Measurements from ENCODE around the gene ZNF771. TPM values are rescaled to one million over a fixed set of nuclear protein-coding genes. Genes with fewer than 3 reads are reported as not detected.

Gene ZNF771
- total RNA-seq, 2 donors from 2014 or later: 5.8 to 6.3 TPM

DNA sequence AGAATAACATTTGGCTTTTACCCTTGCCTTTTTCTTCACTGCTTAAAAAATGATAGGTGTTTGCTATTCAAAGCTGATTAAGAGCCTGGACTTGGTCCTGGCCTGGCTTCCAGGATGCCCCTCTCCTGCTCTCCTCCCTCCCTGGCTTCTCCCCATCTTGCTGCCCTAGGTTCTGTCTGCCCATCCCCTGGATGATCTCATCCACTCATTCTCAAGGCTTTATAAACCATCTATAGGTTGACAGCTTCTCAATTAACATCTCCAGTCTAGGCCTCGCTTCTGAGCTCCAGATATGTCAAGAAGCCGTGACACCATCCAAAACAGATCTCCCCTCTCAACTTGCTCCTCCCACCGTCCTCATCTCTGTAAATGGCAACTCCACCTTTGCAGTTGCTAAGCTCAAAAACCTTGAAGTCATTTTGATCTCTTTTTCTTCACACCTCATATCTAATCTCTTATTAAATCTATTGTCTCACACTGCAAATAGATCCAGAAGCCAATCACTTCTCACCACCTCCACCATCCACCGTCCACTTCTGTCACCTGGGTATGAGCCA is 8.7 kb downstream of the ZNF771 start:
- Mint-ChIP-seq H3K4me1 (ENCODE audit: low read depth) (peaks cover 41% of the 10 kb centered on the region), H3K27ac (no peak overlapping the region)

DNA sequence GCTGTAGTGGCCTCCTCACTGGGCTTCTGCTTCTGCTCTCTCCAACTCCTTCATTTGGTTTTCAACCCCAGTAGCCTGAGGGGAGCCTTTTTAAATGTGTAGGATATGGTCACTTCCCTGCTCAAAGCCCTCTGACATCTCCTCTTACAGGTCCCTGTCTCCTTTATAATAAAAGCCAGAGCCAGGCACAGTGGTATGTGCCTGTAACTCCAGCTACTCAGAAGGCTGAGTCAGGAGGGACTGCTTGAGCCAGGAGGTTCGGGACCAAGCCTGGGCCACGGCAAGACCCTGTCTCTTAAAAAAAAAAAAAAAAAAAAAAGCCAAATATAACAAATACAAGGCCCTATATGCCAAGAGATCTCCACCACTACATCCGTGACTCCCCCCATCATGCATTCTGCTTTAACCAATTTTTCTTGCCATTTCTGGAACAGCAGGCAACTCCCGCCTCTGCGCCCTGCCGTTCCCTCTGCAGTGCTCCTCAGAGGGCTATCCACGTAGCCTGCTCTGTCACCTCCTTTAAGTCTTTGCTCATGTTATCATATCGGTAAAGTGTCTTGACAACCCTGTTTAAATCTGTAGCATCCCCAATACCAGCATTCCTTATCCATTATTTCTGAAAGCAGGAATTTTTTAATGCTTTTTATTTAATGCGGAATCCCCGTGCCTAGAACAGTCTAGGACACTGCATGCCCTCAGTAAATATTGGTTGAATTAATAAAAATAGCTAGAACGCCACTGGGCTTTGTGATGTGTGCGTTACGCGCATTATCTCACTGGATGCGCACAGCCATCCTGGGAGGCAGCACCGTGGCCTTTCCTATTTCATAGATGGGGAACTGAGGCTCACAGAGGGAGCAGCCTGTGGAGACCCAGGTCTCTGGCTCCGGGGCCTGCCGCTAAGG is 9.5 kb downstream of the ZNF771 start:
- peak overlapping the region; percentile 3 for H3K27ac Mint-ChIP-seq
- H3K4me1 Mint-ChIP-seq (ENCODE audit: low read depth): peaks cover 40% of the 10 kb centered on the region
- no peaks in the 10 kb centered on the region for H3K9me3 Mint-ChIP-seq
- no peak for ATAC-seq (replicated peaks in 1 of 2)
- DNase-seq: no peak
- peaks cover 3 to 17% of the 10 kb centered on the region in 2 donors for H3K36me3 Mint-ChIP-seq (ENCODE audit: insufficient read depth in 2 of 2)
- peak overlapping the region; percentile 27 to 68 for H3K4me3 Mint-ChIP-seq
- no peaks in the 10 kb centered on the region for H3K27me3 Mint-ChIP-seq (ENCODE audit: low read depth)

More for the DNA sequence above, 8.7 kb downstream of the ZNF771 start:
- Mint-ChIP-seq H3K4me3 (peak overlapping the region; percentile 5 to 10), H3K36me3 (ENCODE audit: insufficient read depth in 2 of 2) (peaks cover 3 to 16% of the 10 kb centered on the region in 2 donors), H3K27me3 (ENCODE audit: low read depth) (no peaks in the 10 kb centered on the region), H3K9me3 (no peaks in the 10 kb centered on the region)
- DNase-seq (no peak), ATAC-seq (replicated peaks in 1 of 2) (no peak)

DNA sequence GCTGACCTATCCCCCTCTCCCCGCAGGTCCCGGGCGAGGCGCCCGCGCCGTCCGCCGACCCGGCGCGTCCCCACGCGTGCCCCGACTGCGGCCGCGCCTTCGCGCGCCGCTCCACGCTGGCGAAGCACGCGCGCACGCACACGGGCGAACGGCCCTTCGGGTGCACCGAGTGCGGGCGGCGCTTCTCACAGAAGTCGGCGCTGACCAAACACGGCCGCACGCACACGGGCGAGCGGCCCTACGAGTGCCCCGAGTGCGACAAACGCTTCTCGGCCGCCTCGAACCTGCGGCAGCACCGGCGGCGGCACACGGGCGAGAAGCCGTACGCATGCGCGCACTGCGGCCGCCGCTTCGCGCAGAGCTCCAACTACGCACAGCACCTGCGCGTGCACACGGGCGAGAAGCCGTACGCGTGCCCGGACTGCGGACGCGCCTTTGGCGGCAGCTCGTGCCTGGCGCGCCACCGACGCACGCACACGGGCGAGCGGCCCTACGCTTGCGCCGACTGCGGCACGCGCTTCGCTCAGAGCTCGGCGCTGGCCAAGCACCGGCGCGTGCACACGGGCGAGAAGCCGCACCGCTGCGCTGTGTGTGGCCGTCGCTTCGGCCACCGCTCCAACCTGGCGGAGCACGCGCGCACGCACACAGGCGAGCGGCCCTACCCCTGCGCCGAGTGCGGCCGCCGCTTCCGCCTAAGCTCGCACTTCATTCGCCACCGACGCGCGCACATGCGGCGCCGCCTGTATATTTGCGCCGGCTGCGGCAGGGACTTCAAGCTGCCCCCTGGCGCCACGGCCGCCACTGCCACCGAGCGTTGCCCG is 10.3 kb downstream of the ZNF771 start:
- Mint-ChIP-seq H3K4me1 (ENCODE audit: low read depth) (peaks cover 34% of the 10 kb centered on the region), H3K27me3 (ENCODE audit: low read depth) (no peaks in the 10 kb centered on the region), H3K36me3 (ENCODE audit: insufficient read depth in 2 of 2) (peaks cover 4 to 19% of the 10 kb centered on the region in 2 donors), H3K4me3 (peak overlapping the region; percentile 64 to 66), H3K27ac (no peak overlapping the region), H3K9me3 (no peaks in the 10 kb centered on the region)
- peak; percentile 90 to 95 for ATAC-seq (replicated peaks in 1 of 2)
- peak; percentile 90 to 91 for DNase-seq

DNA sequence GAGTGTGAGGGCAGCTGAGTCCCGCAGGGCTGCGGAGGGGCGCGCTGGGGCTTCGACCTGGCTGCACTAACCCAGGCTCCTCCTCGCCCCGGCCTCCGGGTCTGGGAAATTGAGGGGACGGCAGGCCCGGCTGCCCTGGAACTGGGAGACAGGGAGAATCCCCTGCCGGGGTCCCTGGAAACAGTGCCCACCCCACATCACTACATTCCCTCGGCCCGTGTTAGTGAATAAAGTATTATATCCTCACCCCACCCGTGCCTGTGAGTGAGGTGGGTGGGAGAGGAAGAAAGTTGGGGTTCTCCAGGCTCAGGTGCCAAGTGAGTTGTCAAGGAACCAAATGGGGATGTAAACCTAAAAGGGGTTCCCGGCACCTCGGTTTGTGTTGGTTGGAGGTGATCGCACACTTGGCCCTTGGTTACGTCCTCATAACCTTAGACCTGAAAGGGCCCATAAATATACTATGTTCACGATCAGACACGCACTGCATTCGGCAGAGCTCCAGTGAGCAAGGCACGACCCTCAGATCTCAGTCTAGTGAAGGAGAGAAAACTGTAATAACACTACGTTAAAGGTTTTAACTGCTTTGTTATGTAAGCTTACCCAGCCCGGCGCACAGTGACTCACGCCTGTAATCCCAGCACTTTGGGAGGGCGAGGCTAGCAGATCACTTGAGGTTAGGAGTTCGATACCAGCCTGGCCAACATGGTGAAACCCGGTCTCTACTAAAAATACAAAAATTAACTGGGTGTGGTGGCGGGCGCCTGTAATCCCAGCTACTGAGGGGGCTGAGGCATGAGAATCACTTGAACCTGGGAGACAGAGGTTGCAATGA is 11.2 kb downstream of the ZNF771 start:
- ATAC-seq (replicated peaks in 1 of 2): no peak
- no peak for DNase-seq

DNA sequence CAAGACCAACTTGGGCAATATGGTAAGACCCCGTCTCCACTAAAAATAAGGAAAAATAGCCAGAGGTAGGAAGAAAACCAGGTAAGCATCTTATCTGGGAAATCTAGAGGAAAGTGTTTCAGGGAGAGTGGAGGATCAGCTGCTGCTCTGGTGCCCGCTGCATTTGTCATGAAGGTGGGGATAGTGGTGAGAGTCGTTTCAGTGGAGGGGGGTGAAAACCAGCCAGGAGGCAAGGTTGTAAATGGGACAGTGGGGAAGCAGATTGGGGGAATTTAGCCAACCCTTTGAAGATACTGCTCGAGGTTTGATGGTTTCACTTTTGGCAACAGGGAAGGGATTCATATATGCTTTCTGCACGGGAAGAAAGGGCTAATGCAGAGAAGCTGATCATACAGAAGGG is 13.6 kb downstream of the ZNF771 start:
- Mint-ChIP-seq H3K36me3 (ENCODE audit: insufficient read depth in 2 of 2) (peaks cover 7 to 29% of the 10 kb centered on the region in 2 donors), H3K4me3 (no peak overlapping the region), H3K4me1 (ENCODE audit: low read depth) (peaks cover 29% of the 10 kb centered on the region), H3K27me3 (ENCODE audit: low read depth) (no peaks in the 10 kb centered on the region), H3K9me3 (no peaks in the 10 kb centered on the region), H3K27ac (no peak overlapping the region)
- DNase-seq: no peak
- ATAC-seq (replicated peaks in 1 of 2): no peak

More for the DNA sequence above, 11.2 kb downstream of the ZNF771 start:
- Mint-ChIP-seq H3K27me3 (ENCODE audit: low read depth) (no peaks in the 10 kb centered on the region), H3K27ac (no peak overlapping the region), H3K36me3 (ENCODE audit: insufficient read depth in 2 of 2) (peaks cover 4 to 21% of the 10 kb centered on the region in 2 donors), H3K9me3 (no peaks in the 10 kb centered on the region), H3K4me1 (ENCODE audit: low read depth) (peaks cover 32% of the 10 kb centered on the region), H3K4me3 (peak overlapping the region; percentile 64 to 66)

DNA sequence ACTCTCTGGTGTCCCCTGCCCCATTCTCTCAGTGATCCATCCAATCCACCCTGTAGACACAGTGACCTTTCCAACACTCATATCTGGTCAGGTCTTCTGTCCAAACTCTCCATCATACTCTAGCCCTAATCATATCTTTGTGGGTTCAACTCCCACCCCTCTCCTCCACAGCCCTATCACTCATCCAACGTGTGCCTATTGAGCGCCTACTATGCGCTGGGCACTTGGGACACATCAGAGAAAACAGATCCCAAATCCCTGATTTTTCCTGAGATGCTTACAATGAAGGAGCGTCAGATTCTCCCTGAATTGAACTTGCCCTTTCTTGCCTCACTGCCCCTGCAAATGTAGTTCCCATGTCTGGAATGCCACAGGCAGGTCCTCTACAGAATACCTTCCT is 20.6 kb downstream of the ZNF771 start:
- H3K9me3 Mint-ChIP-seq: no peaks in the 10 kb centered on the region
- H3K27ac Mint-ChIP-seq: peak overlapping the region; percentile 76
- no peak for ATAC-seq (replicated peaks in 1 of 2)
- H3K4me1 Mint-ChIP-seq (ENCODE audit: low read depth): peaks cover 10% of the 10 kb centered on the region
- no peak for DNase-seq
- H3K36me3 Mint-ChIP-seq (ENCODE audit: insufficient read depth in 2 of 2): peaks cover 10 to 26% of the 10 kb centered on the region in 2 donors
- no peak overlapping the region for H3K4me3 Mint-ChIP-seq
- H3K27me3 Mint-ChIP-seq (ENCODE audit: low read depth): no peaks in the 10 kb centered on the region

DNA sequence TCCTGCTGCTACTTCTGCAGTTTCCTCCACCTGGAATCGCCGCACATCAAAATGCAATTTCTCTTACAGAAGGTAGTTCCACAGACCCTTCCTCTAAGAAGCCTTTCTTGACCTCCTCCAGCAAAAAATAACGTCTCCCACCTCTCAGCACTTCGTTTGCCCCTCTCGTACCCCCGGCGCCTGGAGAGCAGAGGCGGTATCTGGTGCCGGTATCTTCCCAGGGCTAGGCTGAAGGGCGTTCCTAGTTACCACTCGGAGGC is 21.9 kb downstream of the ZNF771 start:
- no peak for DNase-seq
- Mint-ChIP-seq H3K4me1 (ENCODE audit: low read depth) (peaks cover 18% of the 10 kb centered on the region), H3K27me3 (ENCODE audit: low read depth) (no peaks in the 10 kb centered on the region), H3K4me3 (no peak overlapping the region), H3K27ac (no peak overlapping the region), H3K9me3 (no peaks in the 10 kb centered on the region), H3K36me3 (ENCODE audit: insufficient read depth in 2 of 2) (peaks cover 10 to 19% of the 10 kb centered on the region in 2 donors)
- ATAC-seq (replicated peaks in 1 of 2): peak in 1 of 2 donors; percentile 8

DNA sequence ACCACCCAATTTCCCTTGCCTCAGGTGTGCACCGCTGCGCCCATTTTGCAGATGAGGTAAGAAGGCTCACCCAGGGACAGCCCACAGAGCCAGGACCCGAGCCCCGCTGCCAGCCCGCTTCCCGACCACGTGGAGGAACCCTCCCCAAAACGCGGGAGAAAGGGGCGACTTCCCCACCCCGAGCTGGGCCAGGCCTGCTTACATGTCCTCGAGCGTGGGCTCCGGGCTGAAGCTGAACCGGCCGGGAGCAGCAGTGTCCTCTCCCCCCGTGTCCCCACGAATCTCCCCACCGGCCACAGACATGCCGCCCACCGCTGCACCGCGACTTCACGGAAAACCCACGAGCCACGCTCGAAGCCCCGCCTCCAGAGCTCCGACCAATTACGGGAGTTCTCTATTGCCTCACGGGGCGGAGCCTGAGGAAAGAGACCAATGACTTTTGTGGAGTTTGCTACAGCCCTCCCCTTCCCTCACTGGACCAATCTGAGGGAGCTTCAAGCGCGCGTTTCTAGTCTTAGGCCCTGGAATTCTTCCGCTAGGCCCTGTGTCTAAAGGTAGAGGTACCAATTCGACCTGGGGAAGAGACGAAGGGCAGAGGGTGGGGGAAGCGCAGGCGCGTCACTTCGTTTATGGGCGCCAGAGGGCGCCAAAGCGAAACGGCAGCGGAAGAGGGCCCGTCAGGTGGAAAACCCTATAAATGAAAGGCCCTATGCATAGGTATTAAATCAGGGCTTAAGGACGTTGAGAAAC is 22.4 kb downstream of the ZNF771 start, which contains the start of gene DCTPP1:
Gene DCTPP1, minus strand, starts transcription at position 353 of the 750 bp plus-strand sequence. Its CDS starts 50 bp downstream, at position 303.
- Mint-ChIP-seq H3K36me3 (ENCODE audit: insufficient read depth in 2 of 2) (peaks cover 10 to 17% of the 10 kb centered on the region in 2 donors), H3K4me3 (no peak within 1 kb of the TSS), H3K9me3 (no peaks in the 10 kb centered on the region), H3K4me1 (ENCODE audit: low read depth) (peaks cover 23% of the 10 kb centered on the region), H3K27me3 (ENCODE audit: low read depth) (no peaks in the 10 kb centered on the region), H3K27ac (peak within 1 kb of the TSS; percentile 10)
- DNase-seq (peak; percentile 95 to 98), ATAC-seq (replicated peaks in 1 of 2) (peak; percentile 95)

DNA sequence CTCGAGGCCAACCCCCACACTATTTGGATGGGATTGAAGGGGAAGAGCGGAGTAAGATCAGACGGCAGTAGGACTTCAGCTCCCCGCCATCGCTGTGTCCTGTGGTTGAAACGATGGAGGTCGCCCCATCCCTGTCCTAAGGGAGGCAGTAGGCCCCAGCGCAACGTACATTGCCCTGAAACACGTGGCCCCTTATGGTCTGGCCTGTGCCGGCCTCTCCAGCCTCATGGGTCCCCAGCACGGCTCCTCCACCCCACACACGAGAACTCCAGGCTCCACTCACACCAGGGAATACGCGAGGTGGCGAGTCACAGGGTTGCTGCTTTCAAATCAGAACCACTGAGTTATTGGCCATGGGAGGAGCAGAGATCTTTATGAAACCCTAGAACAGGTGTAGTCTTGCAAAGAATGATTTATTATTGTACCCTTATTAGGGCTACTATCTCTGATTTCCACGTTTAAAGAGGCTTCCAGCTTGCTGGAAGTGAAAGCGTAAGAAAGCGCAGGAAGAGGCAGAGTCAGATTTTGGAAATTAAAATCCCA is 23.1 kb downstream of the ZNF771 start:
- Mint-ChIP-seq H3K4me1 (ENCODE audit: low read depth) (peaks cover 27% of the 10 kb centered on the region), H3K27me3 (ENCODE audit: low read depth) (no peaks in the 10 kb centered on the region), H3K27ac (no peak overlapping the region), H3K9me3 (no peaks in the 10 kb centered on the region), H3K4me3 (no peak overlapping the region), H3K36me3 (ENCODE audit: insufficient read depth in 2 of 2) (peaks cover 10 to 16% of the 10 kb centered on the region in 2 donors)
- DNase-seq (no peak), ATAC-seq (replicated peaks in 1 of 2) (peak; percentile 20 to 25)

DNA sequence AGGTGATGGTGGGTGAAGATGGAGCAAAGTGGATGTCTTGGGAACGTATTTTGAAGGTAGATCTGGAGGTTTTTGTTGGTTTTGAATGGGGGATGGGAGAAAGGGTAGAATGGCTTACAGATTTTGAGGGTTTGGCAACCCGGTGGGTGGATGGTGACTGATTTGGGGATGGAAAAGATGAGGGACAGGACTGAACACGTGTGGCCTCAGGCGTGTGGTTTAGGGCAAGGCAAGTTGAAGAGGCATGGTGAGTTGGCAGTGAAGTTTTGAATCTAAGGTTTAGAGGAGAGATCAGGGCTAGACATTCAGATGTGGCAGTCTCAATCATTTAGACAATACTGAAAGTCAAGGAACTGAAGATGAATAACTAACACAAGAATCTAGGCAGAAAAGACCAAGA is 27.4 kb downstream of the ZNF771 start:
- Mint-ChIP-seq H3K4me3 (peak overlapping the region; percentile 38 to 54), H3K9me3 (no peaks in the 10 kb centered on the region), H3K4me1 (ENCODE audit: low read depth) (peaks cover 31% of the 10 kb centered on the region), H3K36me3 (ENCODE audit: insufficient read depth in 2 of 2) (no peaks in the 10 kb centered on the region), H3K27ac (peak overlapping the region; percentile 66), H3K27me3 (ENCODE audit: low read depth) (no peaks in the 10 kb centered on the region)
- ATAC-seq (replicated peaks in 1 of 2): peak; percentile 68 to 71
- peak; percentile 84 to 86 for DNase-seq

DNA sequence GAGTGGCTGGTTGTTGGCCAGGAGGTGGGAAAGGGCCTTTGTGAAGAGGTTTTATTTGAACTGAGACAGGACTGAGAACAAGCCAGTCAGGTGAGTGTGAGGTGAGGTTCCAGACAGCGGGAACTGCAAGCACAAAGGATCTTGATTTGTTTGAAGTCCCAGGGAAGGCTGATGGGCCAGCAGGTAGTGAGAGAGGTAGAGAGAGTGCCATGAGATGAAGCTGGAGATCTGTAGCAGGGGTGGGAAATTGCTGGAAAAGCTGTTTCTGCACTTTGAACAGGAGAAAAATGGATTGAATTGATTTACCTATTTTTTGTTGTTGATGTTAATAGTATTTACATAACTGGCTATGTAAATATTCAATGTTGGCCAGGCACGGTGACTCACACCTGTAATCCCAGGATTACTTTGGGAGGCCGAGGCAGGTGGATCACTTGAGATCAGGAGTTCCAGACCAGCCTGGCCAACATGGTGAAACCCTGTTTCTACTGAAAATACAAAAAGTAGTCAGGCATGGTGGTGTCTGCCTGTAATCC is 30.2 kb downstream of the ZNF771 start:
- Mint-ChIP-seq H3K9me3 (no peaks in the 10 kb centered on the region), H3K27me3 (ENCODE audit: low read depth) (no peaks in the 10 kb centered on the region), H3K4me1 (ENCODE audit: low read depth) (peaks cover 36% of the 10 kb centered on the region), H3K4me3 (no peak overlapping the region), H3K36me3 (ENCODE audit: insufficient read depth in 2 of 2) (peaks cover 0 to 3% of the 10 kb centered on the region in 2 donors), H3K27ac (no peak overlapping the region)
- DNase-seq (no peak), ATAC-seq (replicated peaks in 1 of 2) (no peak)

Data from activated T-cell treated with anti-CD3 and anti-CD28 coated beads, Interleukin-2, amount 50 U/mL, for 72 hours (primary cell).